GM19043 (cell line): ENCODE data around the gene GRB7.
"Not testable (repeated sequence)": the region's sequence is repeated elsewhere in the genome, so short reads cannot be mapped to it uniquely, and the experiment has no call there.

Experiments used
- ATAC-seq: cut with Tn5 transposase; IDR thresholded peaks from one replicate; pipeline ENCODE4 v1.9.1; 2021; ENCODE audit warnings: low read depth; ENCODE audit not compliant: unreplicated experiment

The GRB7 gene

DNA sequence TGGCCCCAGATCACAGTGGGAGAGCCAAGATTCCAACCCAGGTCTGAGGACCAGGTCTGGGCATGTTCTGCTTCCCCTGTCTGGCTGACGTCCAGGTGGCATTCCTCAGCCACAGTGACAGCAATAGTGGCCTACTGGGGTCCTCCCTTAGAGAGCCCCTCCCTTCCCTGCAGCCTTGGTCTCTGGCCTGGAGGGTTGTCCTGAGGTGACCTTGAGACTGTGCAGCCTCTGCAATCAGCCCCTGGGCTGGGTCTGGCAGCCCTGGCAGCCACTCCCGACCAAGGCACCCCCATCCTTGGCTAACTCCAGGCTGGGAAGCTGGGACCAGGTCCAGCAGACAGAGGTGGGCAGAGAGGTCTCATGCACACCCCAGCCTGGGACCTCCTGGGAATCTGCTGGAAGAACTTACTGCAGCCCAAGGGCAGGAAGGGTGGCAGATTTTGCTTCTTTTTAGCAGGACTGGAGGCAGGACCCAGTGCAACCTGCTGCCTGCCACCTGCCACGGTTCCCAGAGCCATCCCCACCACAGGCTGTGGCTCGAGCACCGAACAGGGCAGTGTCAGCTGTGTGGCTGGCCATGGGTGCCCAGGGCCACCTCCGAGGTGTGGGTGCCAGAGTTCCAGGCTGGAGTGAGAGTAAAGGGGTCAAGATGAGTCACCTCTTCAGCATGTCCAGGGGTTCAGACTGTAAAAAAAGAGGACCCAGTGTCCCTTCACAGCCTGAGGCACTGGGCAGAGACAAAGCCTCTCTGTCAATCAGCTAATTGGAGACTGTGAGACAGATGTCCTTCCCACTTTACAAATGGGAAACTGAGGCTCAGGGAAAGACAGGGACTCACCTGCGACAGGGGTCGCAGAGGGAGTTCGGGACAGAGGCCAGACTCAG lies 12.6 kb downstream of the GRB7 start:
- no peak for ATAC-seq

DNA sequence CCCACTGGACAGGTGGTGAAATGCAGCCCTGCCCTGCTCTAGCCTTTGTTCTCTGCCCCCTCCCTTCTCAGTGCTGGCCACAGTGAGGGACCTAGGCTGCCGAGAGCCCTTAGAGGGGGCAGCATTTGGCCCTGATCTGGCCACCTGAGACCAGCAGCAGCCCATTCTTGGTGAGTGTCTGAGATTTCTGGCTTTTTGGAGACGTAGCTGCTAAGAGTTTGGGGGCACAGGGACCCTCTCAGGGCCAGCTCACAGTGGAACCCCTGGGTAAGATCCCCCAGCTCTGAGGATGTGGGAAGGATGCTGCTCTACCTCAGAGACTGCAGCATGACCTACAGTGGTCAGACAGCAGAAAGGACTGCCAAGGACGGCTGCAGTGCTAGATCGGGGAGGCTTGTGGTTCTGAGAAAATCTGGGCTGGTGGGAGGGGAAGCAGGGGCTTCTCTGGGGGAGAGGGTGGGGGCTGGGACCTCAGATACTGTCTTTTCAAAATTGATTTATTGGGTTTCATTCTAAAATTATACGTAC lies 13.3 kb downstream of the GRB7 start:
- no peak for ATAC-seq

DNA sequence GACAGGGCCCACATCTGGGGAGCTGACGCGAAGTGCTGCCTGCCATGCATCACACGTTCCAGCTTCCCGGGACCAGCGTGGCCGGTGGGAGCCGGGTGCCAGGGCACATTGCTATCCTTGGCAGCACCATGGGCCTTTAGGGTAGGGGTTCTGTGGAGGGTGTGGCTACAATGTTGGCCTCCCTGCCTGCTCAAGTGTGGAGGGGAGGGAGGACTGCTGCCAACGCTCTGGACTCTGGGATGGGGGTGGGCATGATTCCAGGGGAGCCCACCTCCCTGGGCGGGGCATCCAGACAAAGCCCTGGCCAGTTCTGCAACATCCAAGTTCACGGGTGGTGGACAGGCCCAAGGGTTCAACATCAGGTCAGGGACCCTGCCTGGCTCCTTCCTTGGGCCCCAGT lies 13.9 kb downstream of the GRB7 start:
- ATAC-seq, result no peak

DNA sequence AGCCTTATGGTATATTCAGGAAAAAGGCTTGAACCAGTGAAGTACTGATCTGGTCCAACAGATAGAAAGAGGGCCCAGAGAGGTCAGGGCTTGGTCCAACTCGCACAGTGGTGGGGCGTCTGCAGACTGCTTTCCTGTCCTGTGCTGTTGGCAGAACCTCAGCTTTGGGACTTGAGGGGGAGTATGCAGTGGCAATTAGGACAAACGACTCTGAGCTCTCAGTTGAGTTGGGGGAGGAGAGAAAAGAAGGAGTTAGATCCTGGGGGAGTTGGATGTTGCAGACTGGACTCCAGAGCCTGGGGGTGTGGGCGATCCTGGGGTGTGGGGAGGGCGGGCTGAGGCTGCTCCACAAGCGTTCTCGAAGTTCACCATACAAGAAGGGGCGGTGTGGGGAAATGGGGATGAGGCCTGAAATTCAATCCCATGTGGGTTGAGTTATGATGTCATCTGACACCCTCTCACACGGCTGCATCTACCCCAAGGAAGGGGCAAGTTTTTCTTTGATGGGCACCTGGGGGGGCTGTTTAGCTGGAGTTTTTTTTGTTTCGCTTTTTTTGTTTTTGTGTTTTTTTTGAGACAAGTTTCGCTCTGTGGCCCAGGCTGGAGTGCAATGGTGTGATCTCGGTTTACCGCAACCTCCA lies 14.6 kb downstream of the GRB7 start:
- ATAC-seq, result no peak

DNA sequence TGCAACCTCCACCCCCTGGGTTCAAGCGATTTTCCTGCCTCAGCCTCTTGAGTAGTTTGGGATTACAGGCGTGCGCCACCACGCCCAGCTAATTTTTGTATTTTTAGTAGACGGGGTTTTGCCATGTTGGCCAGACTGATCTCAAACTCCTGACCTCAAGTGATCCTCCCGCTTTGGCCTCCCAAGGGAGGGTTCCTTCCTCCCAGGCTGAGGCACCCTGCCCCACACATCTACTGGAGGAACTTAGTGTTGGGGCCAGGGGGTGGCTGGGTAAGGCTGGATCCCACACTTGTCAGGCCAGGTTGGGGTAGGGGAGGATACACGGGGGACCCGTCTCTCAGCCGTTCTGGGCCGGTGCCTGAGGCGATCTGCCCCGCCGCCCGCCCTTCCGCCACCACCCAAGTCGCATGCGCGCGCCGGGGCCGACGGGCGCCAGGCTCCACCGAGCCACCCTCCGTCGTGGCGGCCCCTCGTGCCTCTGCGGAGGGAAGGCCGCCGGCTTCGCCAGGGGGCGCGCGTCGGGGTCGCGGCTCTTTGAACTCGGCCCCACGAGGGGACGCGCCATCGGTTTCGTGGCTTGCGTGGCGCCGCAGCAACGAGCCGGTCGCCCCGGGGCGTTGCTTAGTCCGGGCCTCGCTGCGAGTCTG lies 15.9 kb downstream of the GRB7 start:
- peak; percentile 6 for ATAC-seq

DNA sequence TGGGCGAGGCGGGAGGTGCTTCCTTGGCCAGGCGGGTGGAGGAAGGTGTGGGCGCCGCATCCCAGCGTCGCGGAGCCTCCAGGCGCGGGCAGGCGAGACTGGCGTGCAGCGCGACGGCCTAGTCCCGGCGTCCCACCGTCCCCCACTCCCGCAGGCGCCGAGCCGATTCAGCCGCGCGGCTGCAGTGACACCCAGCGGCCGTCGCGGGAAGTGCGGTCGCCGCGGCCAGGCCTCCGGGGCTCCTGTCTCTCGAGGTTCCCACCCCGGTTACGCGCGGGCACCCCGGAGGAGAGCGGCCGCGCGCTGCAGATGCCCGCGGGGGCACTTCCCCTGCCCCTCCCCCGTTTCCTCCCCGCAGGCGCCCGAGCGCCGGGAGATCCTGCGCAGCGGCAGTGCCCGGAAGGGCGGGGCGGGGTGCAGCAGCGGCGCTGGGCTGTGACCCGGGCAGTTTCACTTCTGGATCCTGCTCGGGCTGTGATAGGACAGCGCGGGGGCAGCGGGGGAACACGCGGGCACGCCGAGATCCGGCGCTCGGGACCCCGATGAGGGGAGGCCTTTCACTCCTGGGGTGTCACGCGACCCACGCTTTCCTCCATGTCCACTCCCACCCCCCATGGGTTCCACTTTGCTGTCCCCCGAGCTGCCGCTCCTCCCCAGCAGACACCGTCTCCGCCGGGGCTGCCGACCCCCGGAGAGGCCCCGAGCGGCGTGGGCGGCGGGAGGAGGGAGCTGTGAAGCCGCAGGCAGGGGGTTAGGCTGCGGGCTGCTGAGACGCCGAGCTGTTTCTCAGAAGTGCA lies 16.6 kb downstream of the GRB7 start:
- peak; percentile 54 for ATAC-seq

DNA sequence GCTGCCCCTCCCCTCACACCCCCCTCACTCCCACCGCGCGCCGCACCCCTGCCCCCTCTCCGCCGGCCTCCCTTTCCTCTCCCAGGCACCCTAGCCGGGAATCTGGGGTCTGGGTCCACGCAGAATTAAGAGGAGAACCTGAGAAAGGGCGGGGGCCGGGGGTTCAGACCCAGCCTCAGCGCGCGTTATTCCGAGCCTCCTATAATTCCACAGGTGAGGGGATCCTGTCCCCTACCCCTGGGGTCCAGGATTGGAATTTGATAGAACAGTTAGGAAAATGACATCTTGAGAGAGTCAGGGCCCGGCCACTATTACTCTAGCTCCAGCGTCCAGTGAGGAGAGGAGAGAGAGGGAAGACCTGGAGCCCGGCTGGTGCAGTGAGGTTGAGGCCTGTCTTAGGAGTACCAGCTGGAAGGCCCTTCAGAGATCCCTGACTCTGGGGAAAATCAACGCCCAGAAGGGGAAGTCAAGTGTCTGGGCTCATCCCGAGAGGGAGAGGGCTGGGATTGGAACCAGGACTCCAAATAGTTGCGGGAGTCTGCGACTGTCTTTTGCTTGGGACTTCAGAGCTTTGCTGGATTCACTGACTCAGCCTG lies 17.3 kb downstream of the GRB7 start:
- ATAC-seq, result no peak

DNA sequence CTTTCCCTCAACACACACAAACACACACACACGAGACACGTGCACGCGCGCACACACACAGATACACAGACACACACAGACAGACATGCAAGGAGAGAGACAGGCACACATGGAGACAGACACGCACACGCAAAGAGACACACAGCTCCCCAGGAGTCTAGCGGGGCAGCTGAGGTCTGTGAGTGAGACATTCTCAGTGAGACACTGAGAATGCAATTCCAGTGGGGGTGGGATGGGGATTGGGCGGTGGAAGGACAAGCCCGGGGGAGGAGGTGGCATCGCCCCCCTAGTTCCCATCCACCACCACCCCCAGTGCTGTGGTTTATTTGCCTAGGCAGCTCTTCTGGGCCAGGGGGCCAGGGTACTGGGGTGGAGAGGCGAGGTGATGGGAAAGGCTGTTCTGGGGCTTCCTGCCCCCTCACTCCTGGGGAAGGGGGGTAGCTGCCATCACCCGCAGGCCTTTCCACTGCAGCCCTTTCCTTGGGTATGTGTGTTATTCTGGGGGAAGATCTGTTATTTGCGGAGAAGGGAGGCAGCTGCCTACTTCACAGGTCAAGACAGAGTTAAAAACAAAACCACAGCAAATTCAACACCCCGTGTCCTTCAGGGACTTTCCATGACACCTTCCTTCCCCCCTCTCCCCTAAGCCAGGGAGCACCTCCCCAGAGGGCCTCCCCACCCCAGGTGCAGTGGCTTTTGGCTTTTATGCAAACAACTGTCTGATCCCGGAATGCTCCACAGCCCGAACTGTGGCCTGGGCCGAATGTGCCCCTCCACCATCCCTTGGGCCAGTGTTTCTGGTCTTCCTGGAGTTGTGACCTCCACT lies 18.0 kb downstream of the GRB7 start:
- ATAC-seq, result no peak

DNA sequence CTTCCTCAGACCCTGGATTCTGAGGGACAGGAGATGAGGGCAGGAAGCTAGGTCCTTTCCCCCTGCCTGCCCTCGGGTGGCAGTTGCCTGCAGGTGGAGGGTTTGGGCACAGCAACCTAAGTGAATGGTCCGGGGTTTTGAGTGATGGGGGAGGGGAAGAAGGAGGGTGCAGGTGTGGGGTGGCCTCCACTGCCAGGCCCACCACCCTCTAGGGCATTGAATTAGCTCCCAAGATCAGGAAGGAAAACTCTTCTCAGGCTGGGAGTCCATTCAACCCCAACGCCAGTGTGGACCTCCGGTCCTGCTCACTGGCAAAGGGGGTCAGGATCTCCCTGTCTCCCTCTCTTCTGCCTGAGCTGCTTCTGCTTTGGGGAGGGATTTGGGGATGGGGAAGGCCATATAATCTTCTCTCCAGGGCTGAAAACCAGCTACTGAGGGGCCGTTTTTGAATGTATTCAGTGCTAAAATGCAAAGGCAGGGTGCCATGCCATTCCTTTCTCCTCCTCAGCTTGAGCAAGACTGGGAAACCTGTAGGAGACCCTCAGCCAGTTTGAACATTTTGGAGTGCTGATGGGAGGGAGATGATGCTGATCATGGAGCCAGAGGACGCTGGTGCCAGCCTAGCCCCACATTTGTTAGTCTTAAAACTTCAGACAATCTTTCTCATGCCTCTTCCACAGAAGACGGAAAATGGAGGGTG lies 18.8 kb downstream of the GRB7 start:
- ATAC-seq, result no peak

DNA sequence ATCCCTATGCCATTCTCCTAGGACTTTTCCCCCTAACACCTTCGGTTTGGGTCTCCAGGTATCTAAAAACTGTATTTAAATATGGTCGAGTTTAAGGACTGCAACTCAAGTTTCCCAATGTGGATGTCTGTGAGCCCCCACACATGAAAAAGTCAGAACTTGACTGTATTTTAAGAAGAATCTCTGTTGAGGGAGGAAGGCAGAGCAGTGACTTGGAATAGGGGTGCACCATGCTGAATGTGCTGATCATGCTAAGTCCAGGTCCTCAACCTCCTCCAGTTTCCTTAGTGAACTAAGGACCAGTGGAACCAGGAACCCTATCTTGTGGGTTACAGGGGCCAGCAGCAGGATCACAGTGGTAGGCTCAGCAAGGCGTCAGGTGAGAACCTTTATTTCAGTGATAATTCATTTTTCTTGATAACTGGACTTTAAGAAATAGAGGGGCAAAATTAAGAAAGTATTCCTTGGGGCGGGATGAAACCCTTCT lies 19.5 kb downstream of the GRB7 start:
- no peak for ATAC-seq

DNA sequence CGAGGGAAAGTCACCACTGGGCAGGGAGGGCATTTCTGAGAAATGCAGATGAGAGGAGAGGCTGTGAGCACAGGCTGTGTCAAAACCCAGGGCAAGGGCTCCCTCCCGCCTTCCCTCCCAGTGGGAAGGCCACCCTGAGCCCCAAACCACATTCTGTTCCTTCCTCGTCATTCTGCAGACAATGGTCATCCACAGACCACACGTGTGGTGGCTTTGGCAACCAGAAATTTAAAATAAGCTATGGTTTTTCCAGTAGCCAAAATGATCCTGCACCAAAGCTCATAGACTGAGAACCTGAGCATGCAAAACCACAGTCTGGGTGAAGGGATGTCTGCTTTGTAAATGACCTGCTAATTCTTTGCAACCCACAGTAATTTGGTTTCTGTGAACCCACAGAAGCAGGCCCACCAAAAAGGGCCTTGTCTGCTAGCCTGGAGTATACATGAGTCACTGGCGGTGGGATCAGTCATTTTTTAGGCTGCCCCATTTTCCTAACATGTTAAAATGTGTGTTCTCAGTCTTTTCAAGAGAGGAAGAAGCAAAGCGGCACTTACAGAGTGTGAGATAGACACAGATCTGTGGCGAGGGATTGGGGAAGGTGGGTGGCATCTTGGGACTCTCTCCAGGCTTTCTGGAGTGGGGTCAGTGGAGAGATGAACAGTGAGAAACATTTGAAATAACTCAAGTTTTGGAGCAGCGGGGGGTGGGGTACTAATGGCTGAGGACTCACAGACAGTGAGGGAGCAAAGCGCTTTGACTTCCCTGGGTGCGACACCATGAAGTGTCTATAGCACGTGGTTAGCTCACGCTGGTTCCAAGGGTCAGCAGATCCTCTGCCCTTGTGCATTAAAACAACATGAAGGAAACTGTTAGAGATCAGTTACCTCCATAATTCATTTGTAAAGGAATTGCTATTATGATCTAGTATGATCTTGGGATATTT lies 20.5 kb downstream of the GRB7 start:
- ATAC-seq, result no peak

DNA sequence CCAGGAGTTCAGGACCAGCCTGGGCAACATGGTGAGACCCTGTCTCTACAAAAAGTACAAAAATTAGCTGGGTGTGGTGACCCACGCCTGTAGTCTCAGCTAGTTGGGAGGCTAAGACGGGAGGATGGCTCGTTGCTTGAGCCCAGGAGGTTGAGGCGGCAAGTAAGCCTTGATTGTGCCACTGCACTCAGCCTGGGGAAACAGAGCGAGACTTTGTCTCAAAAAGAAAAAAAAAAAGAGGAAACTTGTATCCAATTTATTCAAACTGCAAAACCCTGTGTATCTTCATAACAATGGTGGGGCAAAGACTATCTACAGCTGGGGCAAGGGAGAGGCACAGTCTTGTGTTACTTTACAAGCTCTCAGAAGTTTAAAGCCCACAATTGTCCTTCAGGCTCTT lies 21.5 kb downstream of the GRB7 start:
- no peak for ATAC-seq

DNA sequence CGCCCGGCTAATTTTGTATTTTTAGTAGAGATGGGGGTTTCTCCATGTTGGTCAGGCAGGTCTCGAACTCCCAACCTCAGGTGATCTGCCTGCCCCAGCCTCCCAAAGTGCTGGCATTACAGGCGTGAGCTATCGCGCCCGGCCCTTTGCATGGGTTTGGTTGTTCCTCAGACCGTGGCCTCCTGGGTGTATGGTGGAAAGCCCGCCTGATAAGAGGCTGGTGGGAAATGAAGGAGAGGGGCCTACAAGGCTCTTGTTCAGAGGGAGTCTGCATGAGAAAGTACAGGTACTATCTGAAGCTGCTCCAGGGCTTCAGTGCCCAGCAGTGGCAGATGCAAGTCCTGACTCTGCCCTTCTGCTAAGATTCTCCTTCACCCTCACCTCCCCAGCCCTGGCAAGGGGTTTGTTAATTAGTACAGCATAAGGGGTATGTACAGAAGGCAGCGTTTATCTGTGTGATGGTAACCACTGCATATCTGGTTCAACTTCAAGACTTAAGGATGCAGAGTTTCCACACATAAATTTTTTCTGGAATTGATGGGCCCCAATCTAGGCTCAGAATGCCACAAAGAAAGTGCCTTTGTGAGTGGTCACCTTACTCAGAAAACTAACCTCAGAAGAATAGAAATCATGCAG lies 24.2 kb downstream of the GRB7 start:
- ATAC-seq, result no peak

DNA sequence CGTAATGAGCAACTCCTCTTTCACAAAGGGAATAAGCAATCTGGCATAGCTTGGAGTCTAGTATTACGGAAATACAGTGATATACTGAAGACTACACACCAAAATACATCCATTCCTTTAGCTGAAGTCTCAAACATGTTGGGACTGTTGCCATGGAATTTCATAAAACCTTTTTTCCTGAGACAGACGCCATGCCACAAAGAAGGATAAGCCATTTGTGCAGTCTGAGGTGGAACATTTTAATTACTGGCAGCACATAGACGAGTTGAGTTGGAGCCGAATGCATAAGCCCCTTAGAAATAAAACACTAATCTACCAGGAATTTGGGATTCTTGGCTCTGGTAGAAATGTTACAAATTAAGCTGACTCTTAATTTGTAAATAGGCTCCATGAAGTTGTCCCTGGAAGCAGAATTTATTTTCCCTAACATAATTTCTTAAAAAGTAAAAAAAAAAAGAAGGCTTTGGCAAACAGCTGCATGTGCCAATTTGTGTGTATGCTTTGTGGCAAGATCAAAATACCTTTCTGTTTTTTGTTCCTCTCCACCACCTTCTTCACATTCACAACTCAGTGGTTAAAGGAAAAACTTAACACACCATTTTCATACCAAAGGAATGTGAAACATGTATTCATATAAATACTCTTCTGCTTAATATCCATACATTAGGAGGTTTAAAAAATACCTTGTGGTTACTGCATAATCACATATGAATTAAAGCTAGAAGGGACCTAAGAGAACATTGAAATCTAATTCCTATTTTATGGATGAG lies 25.5 kb downstream of the GRB7 start:
- no peak for ATAC-seq

DNA sequence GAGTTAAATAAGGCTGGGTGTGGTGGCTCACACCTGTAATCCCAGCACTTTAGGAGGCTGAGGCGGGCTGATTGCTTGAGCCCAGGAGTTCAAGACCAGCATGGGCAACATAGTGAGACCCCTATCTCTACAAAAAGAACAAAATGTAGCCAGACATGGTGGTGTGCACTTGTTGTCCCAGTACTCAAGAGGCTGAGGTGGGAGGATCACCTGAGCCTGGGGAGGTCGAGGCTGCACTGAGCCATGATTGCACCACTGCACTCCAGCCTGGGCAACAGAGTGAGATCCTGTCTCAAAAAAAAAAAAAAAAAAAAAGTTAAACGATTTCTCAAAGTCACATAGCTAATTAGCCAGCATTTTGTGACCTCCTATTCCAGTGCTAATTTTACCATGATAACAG lies 26.4 kb downstream of the GRB7 start:
- ATAC-seq, result not testable (repeated sequence)

DNA sequence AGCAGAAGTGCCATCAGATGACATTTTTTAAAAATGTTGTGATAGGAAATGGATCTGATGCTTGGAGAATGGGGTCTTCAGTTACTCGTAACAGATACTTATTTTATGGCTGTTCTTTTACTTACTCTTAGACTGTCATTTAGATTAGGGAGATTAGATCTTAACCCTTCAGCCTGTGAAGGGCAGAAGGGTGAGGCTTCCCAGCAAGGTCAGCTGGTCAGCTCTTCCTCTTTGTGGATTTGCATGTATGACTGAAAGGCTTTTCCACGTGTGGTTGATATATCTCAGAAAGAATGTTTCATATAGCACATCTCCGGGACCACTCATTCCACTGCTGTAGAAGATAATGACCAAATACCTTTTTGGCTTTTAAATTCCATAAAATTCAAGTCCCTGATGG lies 27.4 kb downstream of the GRB7 start:
- no peak for ATAC-seq
